KOPT-K1 (cell line): ENCODE measurements around the gene RSBN1L.

Source experiments
- H3K27ac ChIP-seq: fragments of 200-600 bp; sonication (generic); 2 replicates; pipeline ENCODE4 v1.5.1; 2016; ENCODE audit warnings: antibody characterized with exemption, mild to moderate bottlenecking, low read depth, low read length; ENCODE audit not compliant: poor library complexity, severe bottlenecking
- H3K36me3 ChIP-seq: fragments of 200-600 bp; sonication (generic); 2 replicates; pipeline ENCODE4 v1.5.1; 2017; ENCODE audit warnings: antibody characterized with exemption, mild to moderate bottlenecking, low read length, moderate library complexity; ENCODE audit not compliant: insufficient read depth
- H3K9me3 ChIP-seq: fragments of 200-600 bp; sonication (generic); 2 replicates; pipeline ENCODE4 v1.5.1; 2017; ENCODE audit warnings: antibody characterized with exemption, low read length, mild to moderate bottlenecking; ENCODE audit not compliant: insufficient read depth, poor library complexity, severe bottlenecking

RSBN1L gene

DNA sequence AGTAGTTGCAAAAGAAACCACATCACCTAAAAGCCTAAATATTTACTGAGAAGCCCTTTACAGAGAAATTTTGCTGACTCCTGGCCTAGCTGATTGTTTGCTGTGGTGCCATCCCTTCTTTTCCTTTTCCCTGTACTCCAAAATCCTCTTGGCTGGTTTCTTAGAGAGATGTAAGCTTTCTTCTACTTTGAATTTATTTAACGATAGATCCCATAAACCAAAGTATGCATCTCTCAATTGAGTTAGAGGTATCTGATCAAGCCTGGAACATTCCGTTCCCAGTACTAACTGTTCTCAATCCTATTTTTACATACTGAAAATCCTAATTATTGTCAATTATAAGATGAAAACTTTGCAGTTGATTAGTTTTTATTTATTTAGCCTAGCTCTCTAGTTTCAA lies 95.7 kb downstream of the RSBN1L start:
- peaks cover 30% of the 10 kb centered on the region for H3K36me3 ChIP-seq
- H3K27ac ChIP-seq: no peak overlapping the region
- H3K9me3 ChIP-seq: no peaks in the 10 kb centered on the region

DNA sequence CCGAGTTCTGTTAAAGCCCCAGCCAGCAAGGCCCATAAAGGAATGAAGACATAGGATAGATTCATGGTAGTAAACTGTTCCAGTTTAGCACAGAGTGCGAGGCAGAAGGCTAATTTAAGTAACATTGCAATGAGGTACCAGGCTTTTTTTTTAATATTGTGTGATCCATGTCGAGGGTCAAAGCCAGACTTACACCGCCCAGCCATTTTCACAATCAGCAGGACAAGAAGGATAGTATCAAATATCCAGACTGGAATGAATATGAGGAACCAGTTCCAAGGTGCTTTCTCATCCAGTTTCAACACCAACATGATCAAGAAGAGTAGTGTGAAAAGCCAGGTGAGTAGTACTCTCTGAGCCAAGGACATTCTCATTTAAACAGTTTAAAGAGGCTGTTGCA lies 97.7 kb downstream of the RSBN1L start:
- Histone ChIP-seq H3K27ac (no peak overlapping the region), H3K36me3 (peaks cover 25% of the 10 kb centered on the region), H3K9me3 (no peaks in the 10 kb centered on the region)

DNA sequence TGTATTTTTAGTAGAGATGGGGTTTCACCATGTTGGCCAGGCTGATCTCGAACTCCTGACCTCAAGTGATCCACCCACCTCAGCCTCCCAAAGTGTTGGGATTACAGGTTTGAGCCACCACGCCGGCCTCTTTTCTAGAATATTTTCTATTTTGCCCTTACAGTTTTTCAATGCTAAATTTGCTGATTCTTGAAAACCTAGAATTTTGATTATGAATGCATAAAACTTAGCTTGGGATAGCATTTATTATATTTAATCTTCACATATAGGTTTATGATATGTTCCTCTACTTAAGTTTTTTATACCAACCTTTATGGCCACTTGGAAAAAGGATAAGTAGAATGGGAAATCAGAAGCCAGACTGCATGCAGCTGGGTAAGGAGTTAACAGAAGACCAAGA lies 99.8 kb downstream of the RSBN1L start:
- no peak overlapping the region for H3K27ac ChIP-seq
- H3K9me3 ChIP-seq: no peaks in the 10 kb centered on the region
- peaks cover 25% of the 10 kb centered on the region for H3K36me3 ChIP-seq

DNA sequence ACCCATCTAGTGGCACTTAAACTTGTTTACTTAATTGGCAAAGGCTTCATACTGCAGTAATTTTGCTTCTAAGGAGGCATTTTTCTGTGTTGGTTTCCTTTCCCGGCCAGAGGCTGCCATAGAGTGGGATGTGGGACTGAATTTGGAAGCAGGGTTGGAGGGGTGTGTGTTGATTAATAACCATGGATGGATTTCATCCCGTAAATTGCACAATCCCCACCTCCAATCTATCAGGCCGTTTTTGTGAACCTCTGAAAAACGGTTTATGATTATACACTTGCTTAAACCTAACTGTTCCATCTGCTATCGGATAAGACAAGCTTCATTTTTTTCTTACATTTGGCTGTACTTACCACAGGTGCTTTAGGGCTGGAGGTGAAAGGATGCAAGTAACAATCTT lies 100.7 kb downstream of the RSBN1L start:
- H3K27ac ChIP-seq: peak overlapping the region; percentile 85
- no peaks in the 10 kb centered on the region for H3K9me3 ChIP-seq
- H3K36me3 ChIP-seq: peaks cover 22% of the 10 kb centered on the region

- Histone ChIP-seq H3K36me3 (peaks cover 19% of the 10 kb centered on the region), H3K9me3 (no peaks in the 10 kb centered on the region), H3K27ac (peak overlapping the region; percentile 85)
Measured at GRCh38 chr7:77797734-77798393, 101.6 kb downstream of the RSBN1L start.

DNA sequence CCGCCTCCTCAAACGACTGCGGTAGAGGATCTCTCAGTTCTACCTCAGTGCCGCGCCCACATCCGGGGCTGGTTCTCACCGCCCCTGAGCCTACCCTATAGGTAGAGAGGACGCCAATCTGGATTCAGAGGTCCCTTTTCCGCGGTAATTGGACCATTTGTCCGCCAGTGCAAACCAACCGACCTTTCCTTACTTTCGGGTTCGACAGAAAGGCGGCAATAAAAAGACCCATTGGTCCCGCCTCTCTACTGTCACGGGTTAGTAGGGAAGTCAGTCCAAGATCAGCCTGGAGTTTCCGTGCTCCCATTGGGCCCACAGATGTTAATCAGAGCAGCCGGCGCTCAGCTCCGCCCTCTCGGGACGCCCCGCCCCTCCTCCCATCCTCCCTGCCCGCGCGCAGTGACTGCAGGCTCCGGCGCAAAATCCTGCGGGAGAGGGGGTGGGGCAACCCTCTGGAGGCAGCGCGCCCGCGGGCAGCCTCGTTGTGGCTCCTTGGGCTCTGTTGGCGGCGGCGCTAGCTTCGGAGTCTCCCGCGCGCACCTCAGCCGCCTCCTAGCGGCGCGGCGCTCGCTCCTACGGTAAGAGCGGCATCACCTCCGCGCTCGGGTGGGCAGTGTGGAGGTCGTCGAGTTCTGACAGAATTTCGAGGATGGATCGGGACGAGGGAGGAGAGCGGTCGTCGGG lies 102.3 kb downstream of the RSBN1L start, which contains the start of the genes PHTF2 and TMEM60:
Gene PHTF2, plus strand, starts transcription at position 380 of the 684 bp plus-strand sequence.
Gene TMEM60, minus strand, starts transcription at position 41 of the 684 bp plus-strand sequence. CDS start 4,061 bp downstream, outside the sequence.
- Histone ChIP-seq H3K9me3 (no peaks in the 10 kb centered on the region), H3K27ac (peak within 1 kb of the TSS; percentile 85), H3K36me3 (peaks cover 15% of the 10 kb centered on the region)

DNA sequence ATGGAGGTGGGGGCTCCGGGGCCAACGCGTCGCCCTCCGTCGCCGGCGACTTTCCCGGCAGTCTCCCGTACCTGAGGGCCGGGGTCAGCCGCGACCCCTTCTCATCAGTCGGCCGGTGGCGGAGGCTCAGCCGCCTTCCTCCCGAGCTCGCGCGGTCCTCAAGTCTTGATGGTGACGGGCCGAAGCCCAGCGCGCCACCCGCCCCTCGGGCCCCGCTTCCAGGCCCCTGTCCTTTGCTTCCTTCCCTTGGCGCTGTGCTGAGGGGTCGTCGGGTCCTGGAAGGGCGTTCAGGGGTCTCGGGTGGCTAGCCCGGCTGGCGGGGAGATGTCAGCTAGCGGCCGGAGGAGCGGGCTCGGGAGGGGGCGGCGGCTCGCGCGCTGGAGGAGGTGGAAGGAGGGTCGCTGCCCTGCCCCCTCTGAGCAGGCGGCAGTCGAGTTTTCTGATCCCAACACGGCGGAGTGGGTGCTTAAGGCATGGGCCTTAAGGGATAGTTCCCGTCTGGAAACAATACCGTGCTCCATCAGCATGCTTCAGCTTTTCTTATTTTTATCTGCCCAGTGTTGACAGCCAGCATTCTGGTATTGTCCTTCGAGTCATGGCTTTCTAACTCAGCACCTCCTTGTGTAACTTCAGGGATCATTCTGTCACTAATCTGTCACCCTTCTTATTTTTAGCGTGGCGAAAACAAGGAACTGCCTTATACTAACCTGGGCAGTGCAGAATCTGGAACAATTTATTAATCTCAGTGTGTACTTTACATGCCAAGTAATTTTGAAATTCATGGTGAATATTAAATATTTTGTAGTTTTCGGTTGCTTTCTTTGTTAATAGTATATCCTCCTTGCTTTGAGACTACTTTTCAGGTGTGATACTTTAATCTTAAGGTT lies 103.1 kb downstream of the RSBN1L start:
- peak overlapping the region; percentile 85 for H3K27ac ChIP-seq
- no peaks in the 10 kb centered on the region for H3K9me3 ChIP-seq
- H3K36me3 ChIP-seq: peaks cover 7% of the 10 kb centered on the region

DNA sequence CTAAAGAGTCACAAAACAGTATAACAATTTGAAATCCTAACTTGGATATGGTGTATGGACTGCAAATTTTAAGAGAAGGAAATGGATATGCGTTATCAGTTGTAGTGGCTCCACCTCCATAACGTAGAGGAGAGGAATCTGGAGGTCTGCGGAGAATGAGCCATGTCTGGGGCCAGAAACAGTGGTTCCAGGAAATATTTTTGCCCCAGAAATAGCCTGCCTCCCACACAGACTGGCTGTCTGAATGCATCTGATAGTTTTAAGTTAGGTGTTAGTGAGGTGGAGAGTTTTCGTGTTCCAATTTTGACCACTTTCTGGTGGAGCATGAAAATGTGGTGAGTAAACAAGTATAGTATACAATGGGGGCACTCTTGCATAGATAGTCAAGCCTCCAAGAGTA lies 103.9 kb downstream of the RSBN1L start:
- no peak overlapping the region for H3K27ac ChIP-seq
- no peaks in the 10 kb centered on the region; the same call in 1 of the 2 replicates for H3K36me3 ChIP-seq
- H3K9me3 ChIP-seq: peaks cover 1% of the 10 kb centered on the region

DNA sequence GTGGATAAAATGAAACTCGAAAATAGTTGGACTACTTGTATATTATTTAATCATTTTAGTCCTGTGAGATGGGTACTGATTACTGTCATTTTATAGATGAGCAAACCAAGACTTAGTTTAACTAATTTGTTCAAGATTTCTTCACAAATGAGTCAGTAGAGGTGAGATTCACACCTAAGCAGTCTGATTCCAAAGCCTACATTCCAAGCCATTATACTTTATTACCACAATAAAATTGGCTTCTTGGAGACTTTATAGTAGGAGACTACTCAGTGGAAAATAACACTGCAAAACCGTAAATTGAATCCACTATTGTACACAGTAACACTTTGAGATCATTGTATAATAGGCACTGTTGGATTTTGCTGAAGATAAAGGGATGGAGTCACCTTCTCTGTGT lies 104.5 kb downstream of the RSBN1L start:
- H3K27ac ChIP-seq: no peak overlapping the region
- H3K9me3 ChIP-seq: peaks cover 7% of the 10 kb centered on the region
- no peaks in the 10 kb centered on the region for H3K36me3 ChIP-seq

DNA sequence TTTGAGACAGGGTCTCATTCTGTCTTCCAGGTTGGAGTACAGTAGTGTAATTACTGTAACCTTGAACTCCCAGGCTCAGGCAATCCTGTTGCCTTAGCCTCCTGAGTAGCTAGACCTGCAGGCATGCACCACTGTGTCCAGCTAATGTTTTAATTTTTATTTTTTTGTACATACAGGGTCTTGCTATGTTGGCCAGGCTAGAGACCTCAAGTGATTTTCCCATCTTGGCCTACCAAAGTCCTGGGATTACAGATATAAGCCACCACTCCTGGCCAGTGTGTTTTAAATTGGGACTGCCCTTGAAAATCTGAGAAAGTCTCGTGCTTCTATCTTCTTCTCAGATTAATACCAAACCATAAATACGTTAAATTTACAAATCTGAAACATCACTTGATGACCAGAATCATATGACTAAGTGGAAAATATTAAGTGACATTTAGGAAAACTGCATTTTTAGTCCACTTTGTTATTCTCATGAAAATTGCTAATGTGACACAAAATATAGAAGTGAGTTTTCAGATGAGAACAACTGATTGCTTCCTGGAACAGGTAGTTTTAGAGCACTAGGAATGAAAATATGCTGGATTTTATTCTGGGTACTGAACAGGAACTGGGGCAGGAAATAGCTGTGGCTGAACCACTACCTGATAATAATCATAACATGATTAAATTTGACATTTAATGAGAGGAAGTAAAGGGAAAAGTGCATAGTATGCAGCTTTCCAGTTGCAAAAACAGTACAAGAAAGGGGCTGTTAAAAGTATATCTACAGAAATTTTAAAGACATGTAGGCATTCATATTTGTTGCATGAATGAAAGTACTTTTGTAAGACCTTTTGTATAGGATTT lies 106.5 kb downstream of the RSBN1L start:
- H3K9me3 ChIP-seq: peaks cover 28% of the 10 kb centered on the region
- no peak overlapping the region for H3K27ac ChIP-seq
- H3K36me3 ChIP-seq: no peaks in the 10 kb centered on the region

- Histone ChIP-seq H3K27ac (no peak overlapping the region), H3K9me3 (peaks cover 44% of the 10 kb centered on the region), H3K36me3 (no peaks in the 10 kb centered on the region)
Measured at GRCh38 chr7:77806425-77806824, 110.2 kb downstream of the RSBN1L start.

GRCh38 chr7:77808517-77808916 lies 112.3 kb downstream of the RSBN1L start:
- Histone ChIP-seq H3K9me3 (peaks cover 44% of the 10 kb centered on the region), H3K36me3 (no peaks in the 10 kb centered on the region), H3K27ac (no peak overlapping the region)

DNA sequence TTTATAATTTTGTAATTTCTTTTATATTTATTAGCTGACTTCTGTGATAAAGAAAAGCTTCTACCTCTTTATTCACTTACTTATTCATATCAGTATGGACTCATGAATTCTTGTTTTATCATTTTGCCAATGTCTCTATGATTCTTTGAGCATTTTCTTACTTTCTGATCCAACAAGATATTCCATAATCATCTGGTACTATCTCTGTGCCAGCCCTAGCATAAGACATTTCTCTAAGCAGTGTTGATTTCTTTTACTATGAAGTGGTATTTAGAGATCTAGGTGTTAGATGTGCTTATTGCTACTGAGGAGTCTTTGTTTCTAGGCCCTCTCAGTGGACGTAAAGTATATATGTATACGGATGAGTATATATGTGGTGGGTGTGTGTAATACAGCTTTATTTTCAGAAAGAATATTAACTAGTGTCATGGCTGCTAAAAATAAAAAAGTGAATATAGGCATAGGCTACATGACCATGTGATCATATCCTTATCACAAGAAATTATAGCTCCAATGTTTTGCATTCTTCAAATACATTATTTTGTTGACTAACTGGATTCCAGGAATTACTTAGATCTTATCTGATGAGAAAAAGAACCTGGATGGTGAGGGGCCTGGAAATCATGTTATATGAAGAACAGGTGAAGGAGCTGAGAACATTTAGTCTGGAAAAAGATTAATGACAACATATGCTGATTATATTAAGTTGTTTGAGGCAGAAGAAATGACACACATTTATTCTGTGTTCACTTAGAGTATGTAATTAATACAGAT lies 115.4 kb downstream of the RSBN1L start:
- H3K9me3 ChIP-seq: peaks cover 30% of the 10 kb centered on the region
- H3K27ac ChIP-seq: no peak overlapping the region
- H3K36me3 ChIP-seq: peaks cover 8% of the 10 kb centered on the region; the same call in 1 of the 2 replicates

- no peak overlapping the region for H3K27ac ChIP-seq
- H3K9me3 ChIP-seq: peaks cover 30% of the 10 kb centered on the region
- H3K36me3 ChIP-seq: peaks cover 14% of the 10 kb centered on the region; the same call in 1 of the 2 replicates
Measured at GRCh38 chr7:77812290-77812685, 116.0 kb downstream of the RSBN1L start.
